Epithelial cell of esophagus (primary cell): ENCODE results near the gene CACNA2D2.
A peak's percentile ranks its signal among the peaks of the same experiment; 100 is the strongest.

ENCODE experiments used
- DNase-seq: peaks from one replicate; pipeline ENCODE4 v3.0.0; 2010; ENCODE audit warnings: low read depth
- H3K4me3 ChIP-seq: 2 replicates; pipeline ENCODE4 v1.5.1; 2011; ENCODE audit warnings: mild to moderate bottlenecking, low read length, control low read depth
- TF ChIP-seq, protein P1 (sequence below): IDR thresholded peaks from 2 replicates; pipeline ENCODE4 v1.5.1; 2011; ENCODE audit warnings: low read depth, mild to moderate bottlenecking, low read length, control low read depth, inconsistent platforms; ENCODE audit not compliant: insufficient read depth; ENCODE audit errors: missing control alignments

CACNA2D2 gene

DNA sequence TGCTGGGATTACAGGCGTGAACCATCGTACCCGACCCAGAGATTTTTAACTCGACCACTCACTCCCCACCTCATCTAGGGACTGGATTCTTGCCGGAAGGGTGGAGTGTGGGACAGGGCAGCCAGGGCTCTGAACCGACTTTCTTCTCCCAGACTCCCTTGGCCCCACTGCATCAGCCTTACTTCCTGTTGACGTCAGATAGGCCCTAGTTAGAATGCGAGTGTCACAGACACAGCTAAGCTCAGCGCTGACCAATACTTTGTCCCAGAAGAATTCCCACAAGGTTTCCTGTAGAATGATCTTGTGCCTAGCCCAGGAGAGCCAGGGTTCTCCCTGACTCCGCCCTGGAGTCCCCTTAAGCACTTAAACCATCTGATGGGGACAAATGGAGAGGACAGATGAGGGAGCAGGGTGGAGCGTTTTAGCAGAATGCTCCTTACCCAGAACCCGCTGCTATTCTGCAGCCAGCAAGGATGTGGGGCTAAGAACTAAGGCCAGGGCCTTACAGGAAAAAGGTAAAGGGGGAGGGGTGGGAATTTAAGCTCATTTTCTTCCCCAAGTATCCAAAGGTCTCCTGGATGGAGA lies 169.6 kb downstream of the CACNA2D2 start:
- DNase-seq, result no peak
- TF ChIP-seq, protein P1, sequence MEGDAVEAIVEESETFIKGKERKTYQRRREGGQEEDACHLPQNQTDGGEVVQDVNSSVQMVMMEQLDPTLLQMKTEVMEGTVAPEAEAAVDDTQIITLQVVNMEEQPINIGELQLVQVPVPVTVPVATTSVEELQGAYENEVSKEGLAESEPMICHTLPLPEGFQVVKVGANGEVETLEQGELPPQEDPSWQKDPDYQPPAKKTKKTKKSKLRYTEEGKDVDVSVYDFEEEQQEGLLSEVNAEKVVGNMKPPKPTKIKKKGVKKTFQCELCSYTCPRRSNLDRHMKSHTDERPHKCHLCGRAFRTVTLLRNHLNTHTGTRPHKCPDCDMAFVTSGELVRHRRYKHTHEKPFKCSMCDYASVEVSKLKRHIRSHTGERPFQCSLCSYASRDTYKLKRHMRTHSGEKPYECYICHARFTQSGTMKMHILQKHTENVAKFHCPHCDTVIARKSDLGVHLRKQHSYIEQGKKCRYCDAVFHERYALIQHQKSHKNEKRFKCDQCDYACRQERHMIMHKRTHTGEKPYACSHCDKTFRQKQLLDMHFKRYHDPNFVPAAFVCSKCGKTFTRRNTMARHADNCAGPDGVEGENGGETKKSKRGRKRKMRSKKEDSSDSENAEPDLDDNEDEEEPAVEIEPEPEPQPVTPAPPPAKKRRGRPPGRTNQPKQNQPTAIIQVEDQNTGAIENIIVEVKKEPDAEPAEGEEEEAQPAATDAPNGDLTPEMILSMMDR, result no peak
- H3K4me3 ChIP-seq, result no peak overlapping the region

DNA sequence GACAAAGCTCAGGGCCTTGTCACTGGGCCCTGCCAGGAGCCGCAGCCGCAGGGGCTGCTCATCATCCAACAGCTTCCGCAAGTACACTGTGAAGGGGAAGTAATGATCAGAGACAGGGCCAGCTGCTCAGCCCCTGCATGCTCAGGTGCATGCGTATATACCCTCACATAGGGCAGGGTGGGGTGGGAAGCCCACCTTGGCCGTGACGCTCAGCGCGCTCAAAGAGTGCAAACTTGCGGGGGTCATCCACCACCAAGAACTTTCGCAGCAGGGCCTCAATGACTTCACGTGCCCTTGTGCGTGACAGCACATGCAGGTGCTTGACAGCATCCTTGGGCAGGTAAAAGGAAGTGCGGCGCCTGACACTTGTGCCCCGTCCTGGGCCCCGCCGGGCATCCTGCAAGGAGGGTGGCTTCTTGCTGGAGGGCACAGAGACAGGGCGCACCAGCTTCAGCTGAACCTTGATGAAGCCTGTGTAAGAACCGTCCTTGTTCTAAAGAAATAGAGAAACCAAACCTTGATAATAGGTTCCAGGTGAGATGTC lies 172.0 kb downstream of the CACNA2D2 start:
- TF ChIP-seq, protein P1, result no peak
- H3K4me3 ChIP-seq, result no peak overlapping the region
- no peak for DNase-seq

DNA sequence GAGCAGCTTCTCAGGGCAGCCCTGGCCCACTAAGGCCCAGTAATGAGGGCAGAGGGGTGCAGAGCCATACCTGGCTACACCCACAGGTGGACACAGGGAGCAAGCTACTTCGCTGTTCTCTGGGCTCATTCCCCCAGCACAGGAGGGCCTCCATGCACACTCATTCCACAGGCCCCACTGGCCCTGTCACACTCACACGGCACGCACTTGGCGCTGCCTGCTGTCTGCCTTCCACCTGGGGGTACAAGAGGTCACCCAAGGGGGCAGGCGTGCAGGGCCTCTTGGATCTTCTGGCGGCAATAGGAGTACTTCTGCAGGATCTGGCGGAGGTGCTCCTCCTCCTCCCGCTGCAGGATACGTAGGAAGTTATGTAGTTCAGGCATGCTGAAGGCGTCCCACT lies 173.1 kb downstream of the CACNA2D2 start:
- TF ChIP-seq, protein P1, result no peak
- H3K4me3 ChIP-seq, result no peak overlapping the region
- no peak for DNase-seq

DNA sequence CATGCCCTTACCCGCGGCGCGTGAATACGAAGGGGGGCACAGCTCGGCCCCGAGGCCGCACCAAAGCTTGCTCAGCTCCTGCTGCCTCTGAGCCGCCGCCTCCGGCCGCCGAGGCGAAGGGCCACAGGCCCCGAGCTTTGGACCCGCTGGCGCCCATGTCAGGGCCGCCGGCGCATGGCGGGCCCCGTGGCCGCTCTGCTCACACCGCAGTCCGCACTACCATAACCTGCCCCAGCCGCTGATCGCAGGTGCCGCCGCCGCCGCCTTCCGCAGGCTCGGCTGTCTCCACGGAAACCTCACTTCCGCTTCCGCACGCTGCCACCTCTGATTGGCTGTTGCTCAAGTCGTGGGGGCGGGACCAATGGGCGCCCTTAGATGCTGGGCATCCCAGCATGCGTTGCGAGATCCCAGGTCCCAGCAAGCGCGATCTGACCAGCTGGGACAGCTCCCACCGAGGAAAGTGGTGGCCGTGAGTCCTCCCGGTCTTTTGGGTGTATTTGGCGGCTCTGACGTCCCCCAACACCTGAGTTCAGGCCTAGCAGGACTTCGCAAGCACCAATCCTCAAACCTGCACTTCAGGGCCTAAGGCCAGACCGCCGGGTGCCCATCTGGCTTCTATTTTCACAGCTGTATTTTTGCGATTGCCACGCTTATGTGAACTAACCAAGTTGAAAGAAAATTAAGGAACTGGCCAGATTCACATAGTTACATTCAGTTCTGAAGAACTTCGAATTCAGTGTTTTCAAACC lies 175.3 kb downstream of the CACNA2D2 start, which contains the start of gene TUSC2:
Gene TUSC2 (minus strand): TSS at position 281 of the 749 bp plus-strand sequence. CDS start 124 bp downstream, at position 157.
- TF ChIP-seq, protein P1, result no peak
- DNase-seq, result peak; percentile 99

DNA sequence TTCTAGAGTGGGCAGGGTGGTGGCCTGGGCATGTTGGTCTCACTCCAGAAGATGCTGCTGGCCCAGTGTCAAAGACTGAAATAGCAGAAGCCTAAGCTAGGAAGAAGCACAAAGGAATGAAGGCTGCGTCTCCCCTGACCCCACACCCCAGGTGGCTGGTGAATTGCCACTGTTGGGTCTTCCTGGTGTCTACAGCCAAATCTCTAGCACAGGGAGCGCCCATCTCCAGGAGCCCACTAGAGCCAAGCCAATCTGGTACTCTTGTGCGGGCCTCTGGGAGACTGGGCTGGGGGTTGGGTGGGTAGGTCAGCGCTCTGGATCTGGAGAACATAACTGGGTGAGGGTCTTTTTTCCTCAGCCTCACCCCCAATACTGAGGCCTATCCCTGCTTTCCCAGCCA lies 176.3 kb downstream of the CACNA2D2 start:
- TF ChIP-seq, protein P1, result no peak

More for the DNA sequence above, 175.3 kb downstream of the CACNA2D2 start, which contains the start of gene TUSC2:
- H3K4me3 ChIP-seq, result peak within 1 kb of the TSS; percentile 78

DNA sequence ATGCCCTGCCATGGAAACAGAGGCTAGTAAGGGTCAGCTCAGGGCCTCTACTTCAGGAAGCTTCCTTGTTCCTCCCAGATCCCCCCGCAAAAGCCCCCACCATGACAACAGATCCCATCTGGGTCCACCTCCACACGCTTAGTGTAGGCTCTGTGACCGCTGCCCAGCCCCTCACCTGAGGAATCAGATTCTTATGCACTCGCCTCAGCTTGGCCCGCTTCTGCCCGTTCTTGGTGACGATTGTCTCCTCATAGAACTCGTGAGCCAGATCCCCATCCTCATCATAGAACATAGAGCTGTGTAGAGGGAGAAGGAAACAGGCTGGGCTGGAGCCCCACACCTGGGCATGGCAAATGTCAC lies 177.3 kb downstream of the CACNA2D2 start:
- no peak for DNase-seq
- TF ChIP-seq, protein P1, result no peak
- H3K4me3 ChIP-seq, result no peak overlapping the region

More for the DNA sequence above, 176.3 kb downstream of the CACNA2D2 start:
- H3K4me3 ChIP-seq, result peak overlapping the region; percentile 78
- DNase-seq, result no peak
